HG03521 (cell line): ENCODE results near the gene P4HB.
A peak's percentile ranks its signal among the peaks of the same experiment; 100 is the strongest.

ENCODE experiments used
- ATAC-seq: cut with Tn5 transposase; IDR thresholded peaks from one replicate; pipeline ENCODE4 v1.9.1; 2021; ENCODE audit warnings: mild to moderate bottlenecking, moderate library complexity; ENCODE audit not compliant: unreplicated experiment

The P4HB gene

DNA sequence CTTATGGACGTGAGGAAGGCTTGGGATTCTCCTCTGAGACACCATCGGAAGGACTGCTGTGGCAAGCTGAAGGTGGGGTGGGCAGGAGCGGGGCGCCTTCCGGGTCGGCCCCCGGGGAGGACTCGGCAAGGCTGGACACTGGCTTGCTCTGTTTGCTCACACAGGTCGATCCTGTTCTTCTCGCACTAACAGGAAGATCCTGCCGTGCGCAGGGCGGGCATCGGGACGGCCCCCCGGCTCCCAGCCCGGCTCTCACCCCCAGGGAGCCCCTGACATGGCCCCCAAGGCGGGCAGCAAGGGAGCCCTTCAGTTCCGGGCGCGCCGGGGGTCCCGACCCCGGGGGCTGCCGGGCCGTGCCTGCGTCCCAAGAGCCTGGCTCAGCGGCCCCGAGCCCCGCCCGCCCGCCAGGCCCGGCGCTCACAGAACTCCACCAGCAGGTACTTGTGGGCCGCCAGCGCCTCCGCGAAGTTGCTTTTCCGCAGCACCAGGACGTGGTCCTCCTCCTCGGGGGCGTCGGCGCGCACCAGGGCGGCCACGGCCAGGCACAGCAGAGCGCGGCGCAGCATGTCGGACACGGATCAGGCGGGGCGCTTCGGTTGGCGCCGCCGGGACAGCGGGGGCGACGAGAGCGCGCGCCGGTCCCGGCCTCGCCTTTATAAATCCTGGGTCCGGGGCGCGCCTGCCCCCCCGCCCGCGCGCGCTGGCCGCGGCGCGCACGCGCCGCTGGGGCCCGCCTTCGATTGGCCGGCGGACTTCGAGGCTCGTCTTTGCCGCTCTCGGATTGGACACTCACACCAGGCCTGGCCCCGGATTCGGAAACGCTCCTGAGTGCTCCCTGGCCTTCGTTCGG, at the start of gene P4HB:
Gene P4HB (minus strand): TSS at position 630 of the 850 bp plus-strand sequence. CDS start 64 bp downstream, at position 566.
- ATAC-seq = peak; percentile 76

DNA sequence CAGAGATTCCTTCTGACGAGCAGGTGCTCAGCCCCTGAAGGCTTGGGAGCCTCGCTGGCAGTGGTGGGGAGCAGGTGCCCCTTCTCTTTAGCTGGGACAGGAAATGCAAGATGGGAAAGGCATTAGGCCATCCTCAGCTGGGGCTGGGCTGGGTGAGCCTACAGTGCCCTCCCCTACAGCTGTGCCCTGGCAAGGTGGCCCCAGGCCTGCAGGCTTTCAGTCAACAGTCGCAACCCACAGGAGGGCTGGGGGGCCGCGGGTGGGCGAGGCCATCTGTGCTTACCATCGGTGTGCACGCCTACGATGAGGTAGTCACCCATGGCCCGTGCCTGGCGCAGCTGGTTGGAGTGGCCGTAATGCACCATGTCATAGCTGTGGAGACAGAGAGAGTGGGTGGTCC, 48.9 kb upstream of the P4HB start:
- no peak for ATAC-seq

DNA sequence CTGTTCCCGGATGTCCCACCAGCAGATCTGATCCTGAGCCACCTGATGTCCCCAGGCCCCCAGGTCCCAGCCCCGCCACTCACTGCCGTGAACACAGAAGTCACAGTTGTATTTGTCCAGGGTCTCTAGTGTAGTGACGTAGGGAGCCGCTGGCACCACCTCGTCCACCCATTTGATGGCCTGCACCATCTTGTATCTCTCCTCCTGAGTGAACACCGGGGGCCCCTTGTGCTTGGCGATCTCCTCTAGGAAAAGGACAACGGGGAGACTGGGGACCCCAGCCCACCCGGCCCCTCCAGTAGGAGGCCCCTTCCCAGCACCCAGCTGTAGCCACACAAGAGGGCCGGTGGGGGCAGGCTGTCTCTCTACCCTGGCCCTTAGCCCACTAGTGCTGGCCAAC, 48.5 kb upstream of the P4HB start:
- ATAC-seq = no peak

DNA sequence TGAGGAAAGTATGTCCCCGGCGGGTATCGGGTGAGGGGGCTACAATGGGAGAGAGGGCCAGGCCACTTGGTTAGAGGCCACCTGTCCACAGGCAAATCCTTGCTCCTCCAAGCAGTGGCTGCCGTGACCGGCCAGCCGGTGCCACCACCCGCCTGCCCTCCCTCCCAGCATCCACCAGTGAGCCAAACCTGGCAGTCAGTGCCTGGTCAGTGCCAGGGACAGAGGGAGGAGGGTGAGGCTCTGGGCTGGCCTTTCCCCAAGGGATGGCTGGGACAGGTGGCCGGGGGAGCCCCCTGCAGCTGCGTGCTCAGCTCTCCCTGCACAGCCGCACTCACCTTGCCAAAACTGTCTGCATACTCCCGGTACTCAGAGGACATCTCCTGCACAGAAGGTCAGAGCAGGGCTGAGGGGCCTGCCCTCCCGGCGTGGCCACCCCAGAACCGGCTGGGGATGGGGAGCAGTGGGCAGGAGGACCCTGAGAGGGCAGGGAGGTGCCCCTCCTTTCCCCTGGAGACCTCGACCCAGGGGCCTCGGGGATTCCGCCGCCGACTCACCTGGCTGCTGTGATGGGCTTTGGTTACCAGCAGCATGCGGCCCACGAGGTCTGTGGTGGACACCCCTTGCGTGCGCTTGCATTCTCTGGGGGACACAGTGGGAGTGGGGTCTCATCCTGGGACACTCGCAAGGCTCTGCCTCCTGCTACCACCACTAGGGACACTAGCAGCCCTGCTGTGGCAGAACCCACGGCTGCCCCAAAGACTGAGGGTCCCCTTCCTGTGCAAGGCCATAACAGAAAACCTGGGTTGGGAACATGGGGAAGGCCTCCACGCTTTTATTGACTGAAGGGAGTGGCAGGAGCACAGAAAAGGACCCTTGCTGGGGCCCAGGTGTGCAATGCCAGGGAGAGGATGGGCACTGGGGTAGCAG, 47.1 kb upstream of the P4HB start:
- no peak for ATAC-seq

DNA sequence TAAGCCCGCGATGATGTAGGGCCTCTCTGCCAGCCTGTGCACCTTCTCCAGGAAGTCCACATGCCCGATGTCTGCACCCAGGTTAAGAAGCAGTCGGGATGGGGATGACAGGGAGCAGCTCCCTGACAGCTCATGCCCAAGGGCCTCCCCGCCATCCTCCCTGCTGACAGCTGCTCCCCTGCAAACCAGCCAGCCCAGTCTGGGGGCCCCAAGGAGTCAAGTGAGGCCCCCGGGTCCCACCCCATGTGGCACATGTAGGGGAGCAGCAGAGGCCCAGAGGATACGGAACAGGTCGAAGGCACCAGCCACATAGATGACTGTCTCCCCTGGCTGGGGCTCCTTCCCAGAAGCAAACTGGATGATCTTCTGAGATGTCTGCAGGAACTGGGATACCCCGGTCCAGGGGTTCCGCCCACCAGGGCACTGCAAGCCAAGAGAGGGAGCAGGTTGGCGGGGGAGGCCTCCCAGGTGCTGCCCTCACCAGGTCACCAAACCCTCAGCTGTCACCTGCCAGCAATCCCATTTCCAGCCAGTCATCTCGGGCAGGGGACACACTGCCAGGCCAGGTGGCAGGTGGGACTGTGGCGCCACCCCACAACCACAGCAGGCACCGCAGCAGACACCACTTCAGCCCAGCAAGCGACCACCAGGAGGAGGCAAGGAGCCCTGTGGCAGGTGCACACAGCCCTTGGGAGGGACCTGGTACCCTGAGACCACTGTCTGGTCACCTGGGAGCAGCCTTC, 46.3 kb upstream of the P4HB start:
- no peak for ATAC-seq

DNA sequence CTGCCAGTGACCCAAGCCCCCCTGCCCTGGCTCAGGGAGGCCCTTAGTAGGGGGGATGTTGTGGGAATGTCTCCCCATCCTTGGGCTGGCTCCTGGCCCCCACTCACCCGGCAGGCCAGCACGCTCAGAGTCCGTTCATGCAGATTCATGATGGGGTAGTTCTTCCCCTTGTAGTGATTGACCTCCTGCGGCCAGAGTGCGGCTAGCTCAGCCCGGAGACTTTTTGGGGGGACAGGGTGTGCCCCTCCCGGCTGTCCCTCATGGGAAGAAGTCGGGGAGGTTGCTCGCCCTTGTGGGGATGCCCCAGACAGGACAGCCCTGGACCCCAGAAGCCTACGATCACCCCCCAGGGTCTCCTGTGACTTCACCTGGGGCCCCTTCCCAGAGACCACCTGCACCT, 45.7 kb upstream of the P4HB start:
- ATAC-seq = no peak

DNA sequence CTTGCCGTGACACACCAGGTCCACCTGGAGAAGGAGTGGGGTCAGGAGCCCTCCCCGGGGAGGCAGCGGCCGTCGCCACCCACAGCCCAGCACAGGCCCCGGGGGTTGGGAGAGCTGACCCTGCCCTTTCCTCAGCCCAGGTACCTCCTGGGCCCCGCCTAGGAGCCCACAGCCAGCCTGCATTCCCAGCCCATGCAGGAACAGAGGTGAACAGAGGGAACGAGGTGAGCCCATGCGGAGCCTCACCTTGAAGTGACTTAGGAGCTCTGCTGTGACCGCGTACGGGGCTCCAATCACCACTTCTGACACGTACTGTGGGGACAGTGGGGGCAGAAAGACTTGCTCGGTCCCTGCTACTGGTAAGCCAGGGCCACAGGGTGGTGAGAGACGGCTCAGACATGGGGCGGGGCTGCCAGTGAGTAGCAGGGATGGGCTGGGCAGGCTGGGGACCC, 45.1 kb upstream of the P4HB start:
- ATAC-seq = no peak

DNA sequence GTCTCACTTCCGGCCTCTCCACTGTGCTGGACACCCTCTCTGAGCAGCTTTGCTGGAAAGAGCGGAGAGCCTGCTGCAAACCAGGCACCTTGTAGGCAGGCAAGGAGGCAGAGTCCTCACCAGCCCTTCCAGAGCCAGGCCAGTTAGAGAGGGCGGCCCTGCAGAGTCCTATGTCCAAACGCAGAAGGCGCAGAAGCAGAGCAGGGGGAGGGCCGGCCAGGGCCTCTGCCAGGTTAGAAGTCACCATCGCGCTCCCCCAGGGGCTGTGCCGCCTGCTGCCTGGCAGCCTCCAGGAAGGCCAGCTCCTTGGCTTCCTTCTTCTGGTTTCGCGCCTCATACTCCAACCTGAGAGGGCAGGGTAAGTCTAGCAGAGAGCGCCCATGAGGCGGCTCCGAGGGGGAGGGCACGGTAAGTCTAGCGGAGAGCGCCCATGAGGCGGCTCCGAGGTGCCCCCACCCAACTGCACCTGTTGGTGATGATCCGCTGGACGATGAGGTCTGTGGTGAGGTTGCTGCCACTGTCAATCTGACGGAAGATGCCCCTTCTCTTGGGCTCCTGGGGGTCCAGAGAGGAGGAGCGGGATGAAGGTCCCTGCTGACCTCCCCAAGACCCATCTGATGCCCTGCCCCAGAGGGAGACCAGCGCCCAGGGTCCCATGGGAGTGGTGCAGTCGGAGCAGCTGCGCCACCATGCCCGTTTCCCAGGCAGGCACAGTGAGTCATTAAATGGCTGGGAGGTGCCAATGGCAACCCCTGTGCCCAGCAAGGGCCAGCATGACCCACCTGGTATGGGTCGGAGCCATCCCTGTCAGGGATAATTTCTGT, 44.5 kb upstream of the P4HB start:
- ATAC-seq = no peak

DNA sequence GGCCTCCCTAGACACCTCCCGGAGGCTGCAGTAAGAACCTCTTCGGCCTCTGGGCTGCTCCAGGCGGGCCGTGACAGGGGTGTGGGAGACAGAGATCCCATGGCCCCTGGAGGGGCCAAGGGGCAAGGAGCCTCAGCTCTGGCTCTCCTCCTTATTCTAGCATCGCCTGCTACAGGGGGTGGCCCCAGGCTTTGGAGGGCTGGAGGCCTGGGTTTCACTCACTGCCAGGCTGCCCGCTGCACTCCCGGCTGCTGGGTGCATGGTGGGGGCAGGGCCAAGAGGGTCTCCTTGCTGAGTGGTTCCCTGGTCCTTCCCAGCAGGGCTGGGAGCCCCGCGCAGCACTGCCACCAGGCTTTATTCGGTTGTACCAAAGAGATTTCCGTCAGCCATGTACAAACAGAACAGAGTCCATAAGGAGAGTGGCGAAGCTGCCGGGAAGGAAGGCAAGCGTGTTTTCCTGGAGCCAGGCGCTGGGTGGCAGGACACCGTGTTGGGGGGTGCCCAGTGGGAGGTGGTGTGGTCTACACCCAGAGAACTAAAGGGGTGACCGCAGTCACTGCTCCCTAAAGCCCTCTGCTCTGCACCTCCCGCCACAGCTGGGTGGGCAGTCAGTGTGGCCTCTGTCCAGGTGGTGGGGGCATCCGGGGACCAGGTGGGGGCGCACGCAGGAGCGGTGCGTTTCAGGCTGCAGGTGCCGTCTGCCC, 43.7 kb upstream of the P4HB start:
- no peak for ATAC-seq

DNA sequence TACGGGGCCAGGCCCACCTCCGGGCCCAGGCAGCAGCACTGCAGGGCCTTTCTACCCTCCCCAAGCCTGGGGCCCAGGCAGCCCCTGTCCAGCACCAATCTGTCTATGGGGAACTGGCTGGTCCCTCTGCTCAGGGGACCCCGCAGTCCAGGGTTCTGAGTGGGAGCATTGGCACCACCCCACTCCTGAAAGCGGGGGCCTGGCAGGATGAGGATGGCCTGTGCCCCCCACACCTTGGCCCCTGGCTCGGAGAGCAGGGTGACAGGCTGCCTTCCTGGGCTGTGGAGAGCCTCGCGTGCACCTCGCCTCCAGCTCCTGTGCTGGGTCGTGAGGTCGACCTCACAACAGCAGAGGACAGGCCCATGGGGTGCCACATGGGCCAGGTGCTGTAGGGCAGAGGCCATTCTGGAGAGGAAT, 43.1 kb upstream of the P4HB start:
- no peak for ATAC-seq

DNA sequence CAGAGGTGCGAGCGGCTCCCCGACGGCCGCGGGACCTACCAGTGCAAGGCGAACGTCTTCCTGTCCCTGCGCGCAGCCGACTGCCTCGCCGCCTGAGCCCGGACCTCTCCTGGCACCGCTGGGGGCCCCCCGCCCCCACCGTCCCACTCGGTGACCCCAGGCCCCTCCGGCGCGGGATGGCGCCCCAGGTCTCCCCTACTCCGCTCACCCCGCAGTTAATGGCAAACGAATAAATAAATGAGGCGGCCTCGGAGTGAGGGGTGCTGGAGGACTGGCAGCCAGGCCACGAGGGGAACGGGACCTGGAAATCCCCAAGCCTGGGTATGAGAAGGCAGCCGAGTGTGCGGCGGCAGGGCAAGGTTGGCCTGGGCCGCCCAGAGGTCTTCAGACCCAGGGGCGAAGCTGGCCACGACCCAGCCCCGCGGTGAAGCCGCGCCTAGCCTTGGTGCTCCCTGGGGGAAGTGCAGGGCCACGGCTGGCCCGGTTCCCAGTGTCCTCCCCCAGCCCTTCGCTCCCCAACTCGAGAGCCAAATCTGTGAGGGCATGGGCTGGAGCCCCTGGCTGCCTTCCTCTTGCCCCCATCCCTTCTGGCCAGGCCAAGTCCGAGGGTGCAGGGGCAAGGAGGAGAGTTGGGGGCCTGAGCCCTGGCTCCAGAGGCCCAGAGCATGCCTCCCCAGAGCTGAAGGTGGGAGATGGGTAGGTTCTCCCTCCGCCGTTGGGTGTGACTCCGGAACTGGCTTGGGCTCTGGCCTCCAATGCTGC, 42.5 kb upstream of the P4HB start:
- no peak for ATAC-seq

DNA sequence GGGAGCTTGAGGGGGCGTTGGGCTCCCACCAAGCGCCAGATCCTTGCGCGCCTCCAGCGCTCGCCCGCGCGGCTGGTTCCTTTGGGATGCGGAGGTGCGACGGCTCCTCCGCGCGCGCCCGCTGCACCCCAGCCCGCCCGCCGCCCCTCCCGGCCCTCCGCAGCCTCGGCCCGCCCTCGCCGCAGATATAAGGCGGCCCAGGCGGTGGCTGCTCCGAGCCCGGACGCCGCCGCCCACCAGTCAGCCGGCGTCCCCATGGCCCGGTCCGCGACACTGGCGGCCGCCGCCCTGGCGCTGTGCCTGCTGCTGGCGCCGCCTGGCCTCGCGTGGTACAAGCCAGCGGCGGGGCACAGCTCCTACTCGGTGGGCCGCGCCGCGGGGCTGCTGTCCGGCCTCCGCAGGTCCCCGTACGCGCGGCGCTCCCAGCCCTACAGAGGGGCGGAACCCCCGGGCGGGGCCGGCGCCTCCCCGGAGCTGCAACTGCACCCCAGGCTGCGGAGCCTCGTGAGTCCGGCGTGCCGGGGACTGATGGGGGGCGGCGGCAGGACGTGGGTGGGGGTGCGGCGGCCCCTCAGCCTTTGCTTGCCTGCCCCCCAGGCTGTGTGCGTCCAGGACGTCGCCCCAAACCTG, 41.8 kb upstream of the P4HB start, which contains the start of gene NPB:
Gene NPB (plus strand): TSS at position 216 of the 630 bp plus-strand sequence. CDS start 40 bp downstream, at position 256.
- ATAC-seq = no peak

DNA sequence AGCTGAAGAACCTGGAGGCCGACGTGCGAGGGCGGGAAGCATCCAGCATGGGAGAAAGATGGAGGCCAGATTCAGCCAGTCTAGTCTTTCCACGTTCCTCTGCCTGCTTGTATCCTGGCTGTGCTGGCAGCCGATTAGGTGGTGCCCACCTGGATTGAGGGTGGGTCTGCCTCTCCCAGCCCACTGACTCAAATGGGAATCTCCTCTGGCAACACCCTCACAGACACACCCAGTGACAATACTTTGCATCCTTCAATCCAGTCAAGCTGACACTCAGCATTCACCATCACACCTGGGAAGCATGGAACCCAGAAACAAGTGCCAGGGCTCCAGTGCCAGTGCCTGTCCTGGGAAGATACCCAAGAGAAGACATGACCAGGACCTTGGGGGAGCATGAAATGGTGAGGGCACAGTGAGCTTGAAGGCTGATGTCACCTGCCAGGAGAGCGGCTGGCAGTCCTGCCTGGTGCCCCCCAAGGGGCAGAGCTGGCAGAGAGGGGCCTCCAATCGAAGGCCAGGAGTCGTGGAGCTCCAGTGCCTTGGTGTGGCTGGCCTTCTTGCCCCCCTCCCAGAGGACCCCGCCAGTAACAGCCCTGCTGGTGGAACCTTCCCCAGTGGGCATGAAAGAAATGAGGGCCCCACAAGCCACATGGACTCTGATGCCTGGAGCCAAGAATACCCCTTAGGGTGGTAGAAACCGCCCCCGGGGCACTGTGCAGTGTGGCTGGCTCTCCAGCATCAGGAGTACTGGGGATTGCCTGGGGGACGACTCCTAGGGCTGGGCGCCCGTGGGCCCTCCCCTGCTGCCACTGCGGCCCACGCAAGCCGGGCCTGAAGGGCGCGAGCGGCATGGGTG, 41.1 kb upstream of the P4HB start:
- no peak for ATAC-seq

DNA sequence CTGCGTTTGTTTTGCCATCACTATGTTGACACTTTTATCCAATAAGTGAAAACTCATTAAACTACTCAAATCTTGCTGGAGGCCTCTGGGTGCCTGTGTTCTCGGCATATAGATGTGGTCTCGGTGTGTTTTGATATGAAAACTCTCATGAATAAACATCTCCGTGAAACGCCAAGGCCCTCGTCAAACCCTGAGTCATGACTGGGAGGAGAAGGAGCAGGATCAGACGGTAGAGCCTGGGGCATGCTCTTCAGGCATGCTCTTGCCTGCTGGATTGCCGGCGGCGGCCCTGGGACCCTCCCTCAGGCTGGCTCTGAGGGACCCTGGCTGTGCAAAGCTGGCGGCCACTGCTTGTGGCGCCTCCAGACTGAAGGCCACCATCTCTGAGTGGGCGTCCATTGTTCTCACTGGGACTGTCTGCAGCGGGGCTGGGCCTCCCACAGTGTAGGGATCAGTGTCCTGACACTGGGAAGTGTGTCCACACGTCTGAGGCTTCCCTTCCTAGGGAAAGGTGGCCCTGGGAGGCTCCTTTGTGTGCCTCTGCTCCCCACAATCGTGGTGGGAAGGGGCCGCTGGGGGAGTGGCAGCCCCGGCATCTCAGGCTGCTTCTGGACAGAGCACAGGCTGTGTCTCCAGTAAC, 40.0 kb upstream of the P4HB start:
- no peak for ATAC-seq

DNA sequence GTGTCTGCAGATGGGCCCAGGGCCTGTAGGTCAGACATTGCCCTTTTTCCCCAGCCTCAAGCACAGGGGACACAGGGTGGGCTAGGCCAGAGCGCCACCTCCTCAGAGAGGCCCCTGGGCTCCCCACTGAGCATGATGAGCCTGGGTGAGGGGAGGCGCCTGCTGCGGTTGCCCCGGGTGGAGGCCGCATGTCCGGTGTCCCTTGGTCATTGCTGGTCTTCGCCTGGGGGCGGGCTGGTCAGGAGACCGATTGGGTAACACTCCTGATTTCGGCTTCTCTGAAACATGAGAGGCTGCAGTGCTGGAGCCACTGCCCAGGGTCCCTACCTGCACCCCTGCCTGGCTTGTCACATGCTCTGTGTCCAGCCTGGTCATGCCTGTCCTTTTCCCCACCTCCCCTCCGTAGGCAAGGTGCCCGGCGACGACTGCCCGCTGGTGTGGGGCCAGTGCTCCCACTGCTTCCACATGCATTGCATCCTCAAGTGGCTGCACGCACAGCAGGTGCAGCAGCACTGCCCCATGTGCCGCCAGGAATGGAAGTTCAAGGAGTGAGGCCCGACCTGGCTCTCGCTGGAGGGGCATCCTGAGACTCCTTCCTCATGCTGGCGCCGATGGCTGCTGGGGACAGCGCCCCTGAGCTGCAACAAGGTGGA, 39.3 kb upstream of the P4HB start:
- ATAC-seq = no peak

DNA sequence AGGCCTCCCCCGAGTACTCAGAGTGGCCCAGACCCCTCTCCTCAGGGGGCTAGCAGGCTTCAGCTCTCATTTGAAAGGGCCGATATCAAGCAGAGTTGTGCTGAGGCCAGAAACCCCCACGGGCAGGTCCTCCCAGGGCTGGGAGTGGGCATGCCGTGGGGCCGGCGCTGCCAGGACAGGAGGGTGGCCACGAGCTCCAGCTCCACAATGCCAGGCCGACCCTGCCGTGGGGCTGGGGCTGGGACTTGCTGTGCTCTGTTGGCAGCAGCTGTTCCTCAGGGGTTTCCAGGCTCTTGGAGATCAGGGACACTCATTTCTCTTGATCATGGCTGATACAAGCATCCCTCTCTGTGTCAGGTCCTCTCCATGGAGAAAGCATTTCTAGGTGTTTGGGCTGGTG, 38.5 kb upstream of the P4HB start:
- no peak for ATAC-seq
